Fibroblast of skin of abdomen (primary cell): ENCODE data around the gene PAPOLB.

Experiments used
- DNase-seq: peaks from one replicate; pipeline ENCODE4 v3.0.0-alpha.2; 2013

The PAPOLB gene

GRCh38 chr7:4823441-4824119 is 38.2 kb downstream of the PAPOLB start:
- DNase-seq: no peak

- DNase-seq: no peak
Observed at GRCh38 chr7:4822677-4823076, 39.2 kb downstream of the PAPOLB start.

- no peak for DNase-seq
Observed at GRCh38 chr7:4820967-4821471, 40.8 kb downstream of the PAPOLB start.

GRCh38 chr7:4820405-4820966 is 41.3 kb downstream of the PAPOLB start:
- DNase-seq: no peak

- DNase-seq: no peak
Observed at GRCh38 chr7:4819560-4820404, 42.0 kb downstream of the PAPOLB start.

GRCh38 chr7:4818000-4818794 is 43.6 kb downstream of the PAPOLB start:
- DNase-seq: no peak

GRCh38 chr7:4817178-4817901 is 44.5 kb downstream of the PAPOLB start:
- DNase-seq: no peak

GRCh38 chr7:4816419-4817080 is 45.3 kb downstream of the PAPOLB start:
- DNase-seq: no peak

- DNase-seq: no peak
Observed at GRCh38 chr7:4815609-4816418, 46.0 kb downstream of the PAPOLB start.

- no peak for DNase-seq
Observed at GRCh38 chr7:4815121-4815520, 46.7 kb downstream of the PAPOLB start.

GRCh38 chr7:4814433-4814832 is 47.4 kb downstream of the PAPOLB start:
- DNase-seq: no peak

- no peak for DNase-seq
Observed at GRCh38 chr7:4809666-4810065, 52.2 kb downstream of the PAPOLB start.

- DNase-seq: no peak
Observed at GRCh38 chr7:4809091-4809591, 52.7 kb downstream of the PAPOLB start.

- no peak for DNase-seq
Observed at GRCh38 chr7:4808565-4808964, 53.3 kb downstream of the PAPOLB start.

GRCh38 chr7:4808026-4808425 is 53.8 kb downstream of the PAPOLB start:
- no peak for DNase-seq
